Activated T-cell treated with anti-CD3 and anti-CD28 coated beads, Interleukin-2, amount 50 U/mL, for 4 hours (primary cell): ENCODE measurements around the gene BACE2. TPM values are rescaled to one million over a fixed set of nuclear protein-coding genes. Genes with fewer than 3 reads are reported as not detected.

Experiments used
- ATAC-seq, 2 donors: fragments of 200-7000 bp; cut with Tn5 transposase; one replicate each; pipeline ENCODE4 v1.10.0; 2021
- DNase-seq: peaks from one replicate; pipeline ENCODE4 v3.0.0-alpha.2; 2020
- H3K27me3 Mint-ChIP-seq: one replicate; pipeline ENCODE4 v1.8.0; 2021; ENCODE audit warnings: low read depth, mixed read lengths
- H3K36me3 Mint-ChIP-seq: one replicate; pipeline ENCODE4 v1.8.0; 2022; ENCODE audit warnings: mixed read lengths; ENCODE audit not compliant: insufficient read depth
- H3K4me1 Mint-ChIP-seq: one replicate; pipeline ENCODE4 v1.8.0; 2021; ENCODE audit warnings: low read depth, mixed read lengths
- H3K4me3 Mint-ChIP-seq: one replicate; pipeline ENCODE4 v1.8.0; 2021; ENCODE audit warnings: mild to moderate bottlenecking, moderate library complexity, mixed read lengths
- H3K9me3 Mint-ChIP-seq: one replicate; pipeline ENCODE4 v1.8.0; 2021; ENCODE audit warnings: mixed read lengths
- total RNA-seq, 3 donors: library from RNA; stranded (reverse); gene quantifications; one replicate each; pipeline ENCODE4 v1.2.1, GENCODE V29; 2021

BACE2 gene
- total RNA-seq, 3 donors from 2014 or later = 0.32 to 0.53 (median 0.38) TPM

GRCh38 chr21:41139951-41140350 lies 28.0 kb upstream of the BACE2 start:
- Mint-ChIP-seq H3K9me3 (no peaks in the 10 kb centered on the region), H3K27me3 (peaks cover 15% of the 10 kb centered on the region), H3K4me1 (no peaks in the 10 kb centered on the region), H3K36me3 (no peaks in the 10 kb centered on the region), H3K4me3 (no peak overlapping the region)
- no peak for DNase-seq
- no peak for ATAC-seq

GRCh38 chr21:41141031-41141457 lies 26.9 kb upstream of the BACE2 start:
- ATAC-seq (no peak), DNase-seq (no peak)
- Mint-ChIP-seq H3K4me1 (no peaks in the 10 kb centered on the region), H3K9me3 (no peaks in the 10 kb centered on the region), H3K27me3 (peaks cover 6% of the 10 kb centered on the region), H3K4me3 (no peak overlapping the region), H3K36me3 (no peaks in the 10 kb centered on the region)

GRCh38 chr21:41142051-41142795 lies 25.7 kb upstream of the BACE2 start:
- Mint-ChIP-seq H3K4me3 (no peak overlapping the region), H3K27me3 (peaks cover 8% of the 10 kb centered on the region), H3K4me1 (no peaks in the 10 kb centered on the region), H3K9me3 (no peaks in the 10 kb centered on the region), H3K36me3 (no peaks in the 10 kb centered on the region)
- no peak for DNase-seq
- no peak for ATAC-seq

- Mint-ChIP-seq H3K4me3 (no peak overlapping the region), H3K4me1 (no peaks in the 10 kb centered on the region), H3K27me3 (peaks cover 5% of the 10 kb centered on the region), H3K9me3 (no peaks in the 10 kb centered on the region), H3K36me3 (no peaks in the 10 kb centered on the region)
- DNase-seq (no peak), ATAC-seq (no peak)
Observed at GRCh38 chr21:41143596-41144325, 24.2 kb upstream of the BACE2 start.

GRCh38 chr21:41147096-41147978 lies 20.6 kb upstream of the BACE2 start:
- ATAC-seq = no peak

GRCh38 chr21:41147979-41148355 lies 20.0 kb upstream of the BACE2 start:
- Mint-ChIP-seq H3K36me3 (no peaks in the 10 kb centered on the region), H3K4me1 (no peaks in the 10 kb centered on the region), H3K4me3 (no peak overlapping the region), H3K27me3 (peaks cover 5% of the 10 kb centered on the region), H3K9me3 (no peaks in the 10 kb centered on the region)
- no peak for ATAC-seq
- DNase-seq = no peak

More at GRCh38 chr21:41147096-41147978, 20.6 kb upstream of the BACE2 start:
- peaks cover 5% of the 10 kb centered on the region for H3K27me3 Mint-ChIP-seq
- no peaks in the 10 kb centered on the region for H3K9me3 Mint-ChIP-seq
- H3K36me3 Mint-ChIP-seq = no peaks in the 10 kb centered on the region
- no peak overlapping the region for H3K4me3 Mint-ChIP-seq
- H3K4me1 Mint-ChIP-seq = no peaks in the 10 kb centered on the region
- DNase-seq = no peak

- DNase-seq (no peak), ATAC-seq (no peak)
- no peaks in the 10 kb centered on the region for H3K4me1 Mint-ChIP-seq
- H3K9me3 Mint-ChIP-seq = no peaks in the 10 kb centered on the region
- H3K36me3 Mint-ChIP-seq = no peaks in the 10 kb centered on the region
- H3K27me3 Mint-ChIP-seq = peaks cover 6% of the 10 kb centered on the region
- no peak overlapping the region for H3K4me3 Mint-ChIP-seq
Observed at GRCh38 chr21:41148798-41149197, 19.2 kb upstream of the BACE2 start.

GRCh38 chr21:41149199-41149598 lies 18.8 kb upstream of the BACE2 start:
- DNase-seq = no peak
- Mint-ChIP-seq H3K27me3 (peaks cover 10% of the 10 kb centered on the region), H3K36me3 (no peaks in the 10 kb centered on the region), H3K9me3 (no peaks in the 10 kb centered on the region), H3K4me1 (no peaks in the 10 kb centered on the region), H3K4me3 (no peak overlapping the region)
- ATAC-seq = no peak

GRCh38 chr21:41152147-41152546 lies 15.8 kb upstream of the BACE2 start:
- DNase-seq = no peak
- H3K4me1 Mint-ChIP-seq = no peaks in the 10 kb centered on the region
- no peak overlapping the region for H3K4me3 Mint-ChIP-seq
- H3K36me3 Mint-ChIP-seq = no peaks in the 10 kb centered on the region
- ATAC-seq = no peak
- no peaks in the 10 kb centered on the region for H3K9me3 Mint-ChIP-seq
- peaks cover 13% of the 10 kb centered on the region for H3K27me3 Mint-ChIP-seq

GRCh38 chr21:41153443-41153842 lies 14.5 kb upstream of the BACE2 start:
- Mint-ChIP-seq H3K9me3 (no peaks in the 10 kb centered on the region), H3K36me3 (no peaks in the 10 kb centered on the region), H3K4me1 (no peaks in the 10 kb centered on the region)

GRCh38 chr21:41156142-41156541 lies 11.8 kb upstream of the BACE2 start:
- DNase-seq (no peak), ATAC-seq (no peak)
- Mint-ChIP-seq H3K27me3 (peaks cover 16% of the 10 kb centered on the region), H3K36me3 (no peaks in the 10 kb centered on the region), H3K9me3 (no peaks in the 10 kb centered on the region), H3K4me3 (no peak overlapping the region), H3K4me1 (no peaks in the 10 kb centered on the region)

More at GRCh38 chr21:41153443-41153842, 14.5 kb upstream of the BACE2 start:
- no peak for ATAC-seq
- Mint-ChIP-seq H3K27me3 (peaks cover 13% of the 10 kb centered on the region), H3K4me3 (no peak overlapping the region)
- no peak for DNase-seq

GRCh38 chr21:41158026-41158425 lies 9.9 kb upstream of the BACE2 start:
- H3K36me3 Mint-ChIP-seq = no peaks in the 10 kb centered on the region
- DNase-seq = no peak
- H3K4me3 Mint-ChIP-seq = no peak overlapping the region
- no peaks in the 10 kb centered on the region for H3K9me3 Mint-ChIP-seq
- peaks cover 16% of the 10 kb centered on the region for H3K27me3 Mint-ChIP-seq
- no peaks in the 10 kb centered on the region for H3K4me1 Mint-ChIP-seq
- ATAC-seq = no peak

- Mint-ChIP-seq H3K36me3 (no peaks in the 10 kb centered on the region), H3K4me1 (no peaks in the 10 kb centered on the region), H3K27me3 (peaks cover 9% of the 10 kb centered on the region), H3K9me3 (no peaks in the 10 kb centered on the region), H3K4me3 (no peak overlapping the region)
- DNase-seq (no peak), ATAC-seq (no peak)
Observed at GRCh38 chr21:41160036-41160435, 7.9 kb upstream of the BACE2 start.

GRCh38 chr21:41161428-41161827 lies 6.5 kb upstream of the BACE2 start:
- Mint-ChIP-seq H3K4me1 (no peaks in the 10 kb centered on the region), H3K36me3 (no peaks in the 10 kb centered on the region)

More at GRCh38 chr21:41161428-41161827, 6.5 kb upstream of the BACE2 start:
- DNase-seq (no peak), ATAC-seq (no peak)
- H3K9me3 Mint-ChIP-seq = no peaks in the 10 kb centered on the region
- peaks cover 23% of the 10 kb centered on the region for H3K27me3 Mint-ChIP-seq
- H3K4me3 Mint-ChIP-seq = no peak overlapping the region
